DLD1 (cell line): Measurements from ENCODE around the gene DDX49.
"Not testable (repeated sequence)": the region's sequence is repeated elsewhere in the genome, so short reads cannot be mapped to it uniquely, and the experiment has no call there.

Source experiments
- in situ Hi-C: cut with HindIII; loops from 2 replicates; pipeline ENCODE4 v1.10.0; 2017; ENCODE audit warnings: low sequenced_read_pairs

The DDX49 gene

DNA sequence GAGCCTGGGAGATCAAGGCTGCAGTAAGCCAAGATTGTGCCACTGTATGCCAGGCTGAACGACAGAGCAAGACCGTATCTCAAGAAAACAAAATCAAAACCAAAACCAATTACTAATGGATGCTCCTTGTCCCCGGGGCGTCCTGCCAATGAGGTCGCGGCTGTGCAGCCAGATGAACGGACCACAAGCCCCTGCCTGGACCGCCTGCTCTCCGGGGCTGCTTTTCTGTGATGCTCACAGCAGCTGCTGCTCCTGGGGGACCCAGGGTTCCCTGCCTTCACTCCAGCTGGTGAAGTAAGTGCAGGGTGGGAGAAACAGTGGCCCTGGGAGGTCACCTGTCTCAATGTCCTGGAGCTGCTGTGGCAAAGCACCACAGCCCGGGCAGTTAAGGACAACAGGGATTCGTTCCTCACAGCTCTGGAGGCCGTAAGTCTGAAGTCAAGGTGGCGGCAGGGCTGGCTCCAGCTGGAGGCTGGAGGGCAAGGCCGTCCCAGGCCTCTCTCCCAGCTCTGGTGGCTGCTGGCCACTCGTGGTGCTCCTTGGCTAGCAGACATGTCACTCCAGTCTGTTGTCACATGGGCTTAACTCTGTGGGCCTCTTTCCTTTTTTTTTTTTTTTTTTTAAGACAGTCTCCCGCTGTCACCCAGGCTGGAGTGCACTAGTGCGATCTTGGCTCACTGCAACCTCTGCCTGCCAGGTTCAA is 10.4 kb upstream of the DDX49 start:
- in situ Hi-C loops: no loop called here

DNA sequence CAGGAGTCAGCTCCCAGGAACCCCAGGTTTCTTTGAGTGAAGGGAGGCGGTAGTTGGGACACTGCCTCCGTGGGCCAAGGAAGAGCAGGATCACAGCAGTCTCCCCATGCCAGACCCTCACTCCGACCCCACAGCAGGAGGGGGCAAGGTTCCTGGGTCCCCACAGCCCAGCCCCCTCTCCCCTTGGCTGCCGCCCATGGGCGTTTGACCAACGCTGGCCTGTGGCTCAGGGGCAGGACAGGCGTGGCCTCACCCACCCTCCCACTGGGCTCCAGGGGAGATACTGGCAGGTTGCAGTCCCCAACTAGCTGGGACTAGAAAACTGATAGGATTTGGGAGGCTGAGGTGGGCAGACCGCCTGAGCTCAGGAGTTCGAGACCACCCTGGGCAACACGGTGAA is 9.5 kb upstream of the DDX49 start:
- in situ Hi-C loops: no loop called here

GRCh38 chr19:18910801-18911436 is 8.6 kb upstream of the DDX49 start:
- in situ Hi-C loops: no loop called here

DNA sequence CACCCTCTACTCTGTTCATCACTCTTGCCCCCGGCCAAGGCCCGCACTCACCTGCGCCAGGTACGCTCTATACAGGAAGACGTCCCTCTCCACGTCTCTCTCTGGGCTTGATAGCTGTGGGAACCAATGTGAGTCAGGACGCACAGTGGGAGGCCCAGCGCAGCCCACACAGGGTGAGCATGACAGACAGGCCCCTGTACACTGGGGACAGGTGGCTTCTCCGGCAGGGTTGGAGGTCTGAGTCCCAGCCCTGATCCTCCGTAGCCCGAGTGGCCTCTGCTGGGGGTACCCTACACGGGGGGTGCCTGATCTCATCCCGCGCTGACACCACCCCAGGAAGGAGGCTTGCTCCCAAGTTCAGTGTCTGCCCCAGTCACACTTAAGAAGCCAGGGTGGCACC is 6.6 kb upstream of the DDX49 start:
- in situ Hi-C loops: no loop called here

DNA sequence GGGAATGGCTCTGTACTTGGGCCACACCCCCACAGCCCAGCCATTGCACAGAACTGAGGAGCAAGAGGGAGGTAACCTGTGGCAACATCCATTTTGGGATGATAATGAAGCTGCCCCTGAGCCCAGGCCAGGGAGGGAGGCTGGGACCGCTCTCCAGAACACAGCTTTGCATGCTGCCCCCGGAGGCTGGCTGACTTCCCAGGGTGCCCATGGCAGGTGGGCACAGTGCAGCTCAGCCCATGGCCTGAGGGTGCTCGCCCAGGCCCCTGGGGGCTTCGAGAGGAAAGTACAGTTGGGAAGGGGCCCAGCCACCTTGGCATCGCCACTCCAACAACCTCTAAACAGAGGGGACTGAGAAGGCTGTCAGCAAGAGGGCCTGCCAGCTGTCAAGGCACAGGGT is 6.0 kb upstream of the DDX49 start:
- in situ Hi-C loops: no loop called here

GRCh38 chr19:18915639-18916038 is 3.9 kb upstream of the DDX49 start:
- in situ Hi-C loops: no loop called here

DNA sequence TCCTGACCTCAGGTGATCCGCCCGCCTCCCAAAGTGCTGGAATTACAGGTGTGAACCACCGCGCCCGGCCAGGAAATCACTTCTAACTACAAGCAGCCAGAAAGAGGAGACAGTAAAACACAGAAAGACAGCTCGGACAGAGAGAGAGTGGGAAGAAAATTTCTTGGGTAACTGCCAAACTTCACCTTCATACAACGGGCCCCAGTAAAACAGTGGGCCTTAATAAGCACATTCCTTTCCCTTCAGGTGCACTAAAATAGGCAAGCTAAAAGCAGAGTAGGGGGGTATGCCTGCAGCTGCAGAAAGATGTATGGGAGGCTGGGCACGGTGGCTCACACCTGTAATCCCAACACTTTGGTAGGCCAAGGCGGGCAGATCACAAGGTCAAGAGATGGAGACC is 1.9 kb upstream of the DDX49 start:
- in situ Hi-C loops: not testable (repeated sequence)

GRCh38 chr19:18919900-18920214 is 342 bp downstream of the DDX49 start:
- in situ Hi-C loops: no loop called here

- in situ Hi-C loops: no loop called here
Observed at GRCh38 chr19:18920400-18920799, 885 bp downstream of the DDX49 start.

DNA sequence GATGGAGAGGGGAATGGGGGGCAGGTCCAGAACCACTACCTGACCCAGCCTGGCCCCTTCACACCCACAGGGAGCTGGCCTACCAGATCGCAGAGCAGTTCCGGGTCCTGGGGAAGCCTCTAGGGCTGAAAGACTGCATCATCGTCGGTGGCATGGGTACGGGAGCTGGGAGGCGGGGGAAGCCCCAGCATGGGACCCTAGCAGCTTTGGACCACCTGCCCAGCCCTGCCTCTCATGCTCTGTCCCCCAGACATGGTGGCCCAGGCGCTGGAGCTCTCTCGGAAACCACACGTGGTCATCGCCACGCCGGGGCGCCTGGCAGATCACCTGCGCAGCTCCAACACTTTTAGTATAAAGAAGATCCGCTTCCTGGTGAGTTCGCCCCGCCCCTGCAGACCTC is 2.1 kb downstream of the DDX49 start:
- in situ Hi-C loops: no loop called here

DNA sequence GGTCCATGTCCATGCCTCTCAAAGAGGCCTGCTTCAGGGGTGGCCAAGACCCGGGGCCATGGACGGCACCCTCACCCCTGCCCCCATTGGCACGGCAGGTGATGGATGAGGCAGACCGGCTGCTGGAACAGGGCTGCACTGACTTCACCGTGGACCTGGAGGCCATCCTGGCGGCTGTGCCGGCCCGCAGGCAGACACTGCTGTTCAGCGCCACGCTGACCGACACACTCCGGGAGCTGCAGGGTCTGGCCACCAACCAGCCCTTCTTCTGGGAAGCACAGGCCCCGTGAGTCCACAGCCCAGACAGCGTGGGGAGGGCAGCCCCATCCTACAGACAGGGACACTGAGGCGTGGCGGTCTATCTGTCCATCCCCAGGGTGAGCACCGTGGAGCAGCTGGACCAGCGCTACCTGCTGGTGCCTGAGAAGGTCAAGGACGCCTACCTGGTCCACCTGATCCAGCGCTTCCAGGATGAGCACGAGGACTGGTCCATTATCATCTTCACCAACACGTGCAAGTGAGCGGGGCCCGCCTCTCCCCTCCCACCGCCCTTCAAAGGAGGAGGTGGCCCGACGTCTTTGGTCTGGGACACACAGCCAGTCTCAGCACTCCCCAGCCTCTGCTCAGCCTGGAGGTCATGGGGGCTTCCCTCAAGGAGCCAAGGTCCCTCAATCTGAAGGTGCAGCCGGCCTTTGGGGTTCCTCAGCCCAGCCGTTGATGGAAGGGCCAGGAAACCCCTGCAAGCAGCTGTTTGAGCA is 2.9 kb downstream of the DDX49 start:
- in situ Hi-C loops: no loop called here

- in situ Hi-C loops: no loop called here
Observed at GRCh38 chr19:18924684-18925213, 5.2 kb downstream of the DDX49 start.

DNA sequence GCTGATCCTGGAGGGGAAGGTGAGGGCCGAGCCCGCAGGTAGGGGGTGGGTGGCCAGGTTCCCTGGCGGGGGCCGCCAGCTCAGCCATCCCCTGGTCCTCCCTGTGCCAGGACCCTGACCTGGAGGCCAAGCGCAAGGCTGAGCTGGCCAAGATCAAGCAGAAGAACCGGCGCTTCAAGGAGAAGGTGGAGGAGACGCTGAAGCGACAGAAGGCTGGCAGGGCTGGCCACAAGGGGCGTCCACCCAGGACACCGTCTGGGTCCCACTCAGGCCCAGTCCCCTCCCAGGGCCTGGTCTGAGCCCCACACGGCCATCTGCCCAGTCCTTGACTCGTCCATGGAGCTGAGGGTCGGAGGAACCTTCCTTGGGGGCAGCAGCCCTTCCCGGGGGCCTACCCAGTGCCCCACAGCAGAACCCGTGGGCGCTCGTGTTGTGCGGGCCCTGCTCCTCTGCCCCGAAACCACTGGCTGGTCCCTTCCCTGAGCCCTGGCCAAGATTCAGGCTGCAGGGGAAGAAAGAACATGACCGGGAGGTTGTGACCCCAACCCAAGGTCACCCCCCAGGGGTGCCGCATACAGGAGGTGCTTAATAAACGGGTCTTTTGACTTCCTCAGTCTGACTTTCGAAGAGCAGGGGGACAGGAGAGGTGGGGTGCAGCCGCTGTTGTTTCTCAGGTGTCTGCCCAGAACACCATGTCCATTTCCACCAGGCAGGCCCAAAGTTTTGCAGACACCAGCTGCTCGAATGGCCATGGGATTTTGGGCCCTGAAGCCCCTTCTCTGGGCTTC is 8.7 kb downstream of the DDX49 start:
- in situ Hi-C loops: no loop called here

GRCh38 chr19:18929311-18929710 is 9.8 kb downstream of the DDX49 start:
- in situ Hi-C loops: no loop called here

- in situ Hi-C loops: no loop called here
Observed at GRCh38 chr19:18931316-18932162, 12.0 kb downstream of the DDX49 start.

DNA sequence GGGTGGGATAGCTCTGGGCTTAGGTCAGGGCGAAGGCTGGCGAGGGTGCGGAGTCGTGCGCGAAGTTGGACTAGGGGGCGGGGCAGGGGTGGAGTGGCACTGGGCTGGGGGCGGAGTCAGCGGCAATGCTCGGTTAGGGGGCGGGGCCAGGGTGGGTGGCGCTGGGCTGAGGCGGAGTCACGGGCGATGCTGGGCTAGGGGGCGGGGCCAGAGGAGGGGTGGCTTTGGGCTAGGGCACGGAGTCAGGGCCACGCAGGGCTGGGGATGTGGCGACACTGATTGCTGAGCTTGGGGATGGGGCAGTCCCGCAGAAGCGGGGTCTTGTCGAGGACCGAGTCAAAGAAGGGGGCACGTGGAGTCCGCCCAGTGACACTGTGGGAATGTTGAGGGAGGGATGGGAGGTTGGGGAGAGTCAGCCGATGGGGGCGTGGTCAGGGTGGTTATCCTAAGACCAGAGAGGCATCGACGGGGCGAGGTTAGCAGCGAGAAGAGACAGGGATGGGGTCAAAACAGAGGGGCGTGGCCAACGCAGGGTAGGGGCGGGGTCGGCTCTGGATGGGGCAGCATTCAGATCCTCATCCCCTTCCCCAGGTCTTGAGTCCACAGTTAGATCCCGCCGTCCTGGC is 12.8 kb downstream of the DDX49 start:
- in situ Hi-C loops: no loop called here

- in situ Hi-C loops: no loop called here
Observed at GRCh38 chr19:18933297-18933696, 13.8 kb downstream of the DDX49 start.

DNA sequence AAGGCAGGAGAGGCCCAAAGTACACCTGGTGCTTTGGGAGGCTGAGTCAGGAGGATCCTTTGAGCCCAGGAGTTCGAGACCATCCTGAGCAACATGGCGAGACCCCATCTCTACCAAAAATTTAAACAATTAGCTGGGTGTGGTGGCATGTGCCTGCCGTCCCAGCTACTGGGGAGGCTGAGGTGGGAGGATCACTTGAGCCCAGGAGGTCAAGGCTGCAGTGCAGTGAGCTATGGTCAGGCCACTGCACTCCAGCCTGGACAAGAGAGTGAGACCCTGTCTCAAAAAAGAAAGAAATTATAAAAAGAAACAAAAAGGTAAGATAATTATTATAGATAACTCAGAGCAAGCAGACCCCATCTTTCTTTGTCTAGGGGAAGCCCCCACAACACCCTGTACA is 19.6 kb downstream of the DDX49 start:
- in situ Hi-C loops: no loop called here

- in situ Hi-C loops: no loop called here
Observed at GRCh38 chr19:18939922-18940768, 20.6 kb downstream of the DDX49 start.
